ENCODE measurements around the gene TCEAL3.

GRCh38 chrX:103656617-103657016, 48.9 kb downstream of the TCEAL3 start:
- TF ChIP-seq CTCF (IDR thresholded peaks at IDR 0.05): no peak
- no peak for TF ChIP-seq EZH2phosphoT487 (IDR thresholded peaks at IDR 0.05)

All from neural progenitor cell (in vitro differentiated cells).